Measurements from ENCODE around the gene DHCR24.
"Not testable (repeated sequence)": the region's sequence is repeated elsewhere in the genome, so short reads cannot be mapped to it uniquely, and the experiment has no call there.

Gene DHCR24, protein sequence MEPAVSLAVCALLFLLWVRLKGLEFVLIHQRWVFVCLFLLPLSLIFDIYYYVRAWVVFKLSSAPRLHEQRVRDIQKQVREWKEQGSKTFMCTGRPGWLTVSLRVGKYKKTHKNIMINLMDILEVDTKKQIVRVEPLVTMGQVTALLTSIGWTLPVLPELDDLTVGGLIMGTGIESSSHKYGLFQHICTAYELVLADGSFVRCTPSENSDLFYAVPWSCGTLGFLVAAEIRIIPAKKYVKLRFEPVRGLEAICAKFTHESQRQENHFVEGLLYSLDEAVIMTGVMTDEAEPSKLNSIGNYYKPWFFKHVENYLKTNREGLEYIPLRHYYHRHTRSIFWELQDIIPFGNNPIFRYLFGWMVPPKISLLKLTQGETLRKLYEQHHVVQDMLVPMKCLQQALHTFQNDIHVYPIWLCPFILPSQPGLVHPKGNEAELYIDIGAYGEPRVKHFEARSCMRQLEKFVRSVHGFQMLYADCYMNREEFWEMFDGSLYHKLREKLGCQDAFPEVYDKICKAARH

DNA sequence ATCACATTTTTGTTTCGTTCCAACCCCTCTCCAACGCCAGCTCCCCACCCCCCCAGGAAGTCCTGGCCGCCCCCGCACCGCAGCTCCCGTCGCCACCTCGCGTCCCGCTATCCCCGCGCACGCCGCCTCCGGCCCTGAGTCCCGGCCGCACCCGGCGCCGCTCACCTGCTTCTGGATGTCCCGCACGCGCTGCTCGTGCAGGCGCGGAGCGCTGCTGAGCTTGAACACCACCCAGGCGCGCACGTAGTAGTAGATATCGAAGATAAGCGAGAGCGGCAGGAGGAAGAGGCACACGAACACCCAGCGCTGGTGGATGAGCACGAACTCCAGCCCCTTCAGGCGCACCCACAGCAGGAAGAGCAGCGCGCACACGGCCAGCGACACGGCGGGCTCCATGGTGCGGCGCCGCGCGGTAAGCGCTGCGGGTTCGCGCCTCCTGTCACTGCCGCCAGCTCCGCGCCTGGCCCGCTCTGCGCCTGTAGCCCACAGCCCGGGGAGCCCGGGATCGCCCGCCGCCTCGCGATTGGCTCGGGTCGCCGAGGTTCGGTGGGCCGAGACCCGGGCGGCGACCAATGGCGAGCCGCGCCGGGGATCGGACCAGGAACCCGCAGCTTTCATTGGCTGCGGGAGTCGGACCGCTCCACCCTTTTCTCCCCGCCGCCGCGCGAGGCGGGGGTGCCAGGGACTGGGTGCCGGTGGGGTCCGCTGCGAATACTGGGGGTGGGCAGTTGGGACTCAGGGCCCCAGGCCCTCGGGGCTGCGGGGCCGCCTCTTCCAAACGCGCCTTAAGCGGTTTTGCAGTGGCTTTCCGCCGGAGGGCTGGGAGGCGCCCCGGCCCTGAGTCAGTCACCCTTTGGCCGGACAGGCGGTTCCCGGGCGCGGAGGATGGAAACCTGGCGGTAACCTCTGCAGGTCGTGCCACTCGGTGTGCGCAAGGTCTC lies at the start of gene DHCR24:
Gene DHCR24 (minus strand): TSS at position 472 of the 941 bp plus-strand sequence. CDS start 76 bp downstream, at position 396.
- peak; percentile 76 for DNase-seq

- no peak for DNase-seq
Measured at GRCh38 chr1:54936791-54937190, 49.8 kb upstream of the DHCR24 start.

- no peak for DNase-seq
Measured at GRCh38 chr1:54934869-54935268, 47.9 kb upstream of the DHCR24 start.

GRCh38 chr1:54934081-54934480 lies 47.1 kb upstream of the DHCR24 start:
- DNase-seq: not testable (repeated sequence)

GRCh38 chr1:54931275-54931840 lies 44.4 kb upstream of the DHCR24 start:
- DNase-seq: no peak

DNA sequence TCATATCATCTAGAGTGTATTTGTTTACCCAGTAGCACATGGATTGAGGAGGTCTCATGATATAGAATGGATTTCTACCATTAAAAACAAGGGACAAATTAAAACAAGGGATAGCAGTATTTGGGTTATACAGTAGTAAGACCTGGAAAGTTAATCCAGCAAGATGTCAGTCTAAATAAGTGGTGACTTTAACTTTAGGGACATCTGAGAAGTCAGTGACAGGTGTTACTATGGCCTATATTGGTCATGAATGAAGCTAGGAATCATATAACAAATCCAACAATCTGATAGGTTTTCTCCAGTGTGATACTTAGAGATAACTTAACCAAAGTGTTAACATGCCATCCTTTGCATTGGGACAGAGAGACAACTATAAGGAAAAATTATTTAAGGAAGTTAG lies 42.7 kb upstream of the DHCR24 start:
- DNase-seq: no peak

DNA sequence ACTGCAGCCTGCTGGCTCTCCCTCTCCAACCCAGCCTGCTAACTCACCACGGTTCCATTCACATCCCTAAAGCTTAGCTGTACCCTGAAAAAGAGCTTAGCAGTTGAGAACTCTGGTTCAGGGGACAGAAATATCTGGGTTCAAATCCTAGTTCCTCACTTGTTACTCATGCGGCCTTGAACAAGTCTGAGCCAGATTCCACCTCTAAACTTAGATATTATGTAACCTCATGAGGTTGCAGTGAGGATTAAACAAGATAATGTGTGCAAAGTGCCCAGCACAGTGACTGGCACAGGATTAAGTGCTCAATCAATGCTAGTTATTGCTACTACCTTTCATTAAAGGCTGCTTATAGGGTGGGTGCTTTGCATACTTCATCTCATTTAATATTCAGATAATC lies 41.3 kb upstream of the DHCR24 start:
- no peak for DNase-seq

DNA sequence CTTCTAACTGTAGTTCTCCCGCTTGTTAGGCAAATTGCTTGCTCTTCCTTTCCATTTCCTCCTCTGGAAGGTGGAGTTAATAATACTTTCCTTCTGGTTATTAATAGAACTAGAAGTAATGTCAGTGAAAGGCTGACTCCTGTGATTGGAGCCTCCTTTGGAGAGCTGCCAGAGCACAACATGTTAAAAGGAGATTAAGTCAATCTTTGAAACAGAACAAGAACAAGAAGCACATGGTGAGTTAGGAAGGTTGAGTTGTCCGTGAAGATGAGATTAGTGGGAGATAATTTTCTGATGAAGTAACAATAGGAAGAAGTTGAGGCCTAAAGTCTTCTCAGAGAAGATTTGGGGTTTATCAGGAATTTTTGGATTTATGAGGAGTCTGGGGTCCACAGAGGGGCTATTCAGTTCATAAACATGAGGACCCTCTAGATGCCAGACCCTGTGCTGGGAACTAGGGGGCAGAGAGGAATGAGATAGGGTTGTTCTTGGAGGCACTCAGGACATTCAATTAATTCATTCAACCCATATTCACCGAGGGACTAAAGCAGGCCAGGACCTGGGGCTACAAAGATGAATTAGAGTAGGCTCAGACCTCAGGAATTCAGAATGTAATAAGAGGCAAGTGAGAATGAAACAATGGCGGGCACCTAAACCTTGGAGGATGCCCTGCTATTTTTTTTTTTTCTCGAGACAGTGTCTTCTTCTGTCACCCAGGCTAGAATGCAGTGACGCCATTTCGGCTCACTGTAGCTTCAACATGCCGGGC lies 40.7 kb upstream of the DHCR24 start:
- no peak for DNase-seq

GRCh38 chr1:54926970-54927369 lies 40.0 kb upstream of the DHCR24 start:
- no peak for DNase-seq

GRCh38 chr1:54922921-54923421 lies 36.0 kb upstream of the DHCR24 start:
- no peak for DNase-seq

DNA sequence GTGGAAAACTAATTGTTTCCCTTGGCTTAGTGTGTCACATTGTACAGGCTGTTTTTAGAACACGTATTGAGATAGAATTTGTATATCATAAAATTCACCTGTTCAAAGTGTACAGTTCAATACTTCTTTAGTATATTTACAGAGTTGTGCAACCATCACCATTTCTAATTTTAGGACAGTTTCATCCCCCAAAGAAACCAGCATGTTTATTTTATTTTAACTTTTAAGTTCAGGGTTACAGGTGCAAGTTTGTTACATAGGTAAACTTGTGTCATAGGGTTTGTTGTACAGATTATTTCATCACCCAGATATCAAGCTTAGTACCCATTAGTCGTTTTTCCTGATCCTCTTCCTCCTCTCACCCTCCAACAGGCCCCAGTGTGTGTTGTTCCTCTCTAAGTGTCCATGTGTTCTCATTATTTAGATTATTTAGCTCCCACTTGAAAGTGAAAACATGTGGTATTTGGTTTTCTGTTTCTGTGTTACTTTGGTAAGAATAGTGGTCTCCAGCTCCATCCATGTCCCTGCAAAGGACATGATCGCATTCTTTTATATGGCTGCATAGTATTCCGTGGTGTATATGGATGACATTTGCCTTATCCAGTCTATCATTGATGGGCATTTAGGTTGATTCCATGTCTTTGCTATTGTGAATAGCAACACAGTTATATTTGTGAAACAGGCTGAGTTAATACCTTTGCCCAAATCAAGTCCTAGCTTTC lies 35.2 kb upstream of the DHCR24 start:
- DNase-seq: no peak

DNA sequence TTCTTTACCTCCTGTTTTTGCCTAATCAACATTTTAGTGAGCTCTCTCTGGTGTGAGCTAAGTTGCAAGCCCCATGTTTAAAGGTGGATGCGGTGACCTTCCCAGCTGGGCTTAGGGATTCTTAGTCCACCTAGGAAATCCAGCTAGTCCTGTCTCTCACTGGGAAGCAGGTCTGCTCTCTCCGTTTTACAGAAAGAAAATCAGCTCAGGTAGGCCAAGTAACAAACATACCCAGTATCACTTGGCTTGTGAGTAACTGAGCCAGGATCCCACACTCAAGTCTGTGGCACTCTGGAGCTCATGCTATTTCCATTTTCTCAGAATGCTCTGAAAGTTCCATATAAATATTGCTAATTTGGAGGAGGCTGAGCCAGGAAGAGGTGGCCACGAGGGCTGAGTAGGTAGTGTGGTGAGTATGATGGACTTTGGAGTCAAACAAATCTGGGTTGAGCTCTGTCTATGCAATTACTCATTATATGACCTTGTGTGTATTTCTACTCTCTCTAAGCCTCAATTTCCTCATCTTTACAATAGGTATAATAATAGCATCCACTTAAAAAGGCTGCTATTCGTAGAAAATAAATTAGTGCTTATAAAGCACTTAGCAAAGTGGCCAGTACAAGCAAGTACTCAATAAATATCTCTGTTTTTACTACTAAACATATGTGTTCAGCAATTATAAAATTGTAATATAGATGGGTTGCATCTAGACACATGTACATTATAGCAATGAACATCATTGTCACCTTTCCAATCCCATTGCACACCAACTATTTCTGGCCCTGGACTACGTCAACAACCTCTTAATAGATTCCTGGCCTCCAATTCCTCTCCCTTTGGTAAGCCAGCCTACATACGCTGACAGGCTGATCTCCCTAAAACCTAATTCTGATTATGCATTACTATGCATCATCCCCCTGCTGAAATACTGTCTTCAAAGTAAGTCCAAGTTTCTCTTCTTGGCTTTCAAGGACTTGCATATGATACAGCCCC lies 32.7 kb upstream of the DHCR24 start:
- no peak for DNase-seq

DNA sequence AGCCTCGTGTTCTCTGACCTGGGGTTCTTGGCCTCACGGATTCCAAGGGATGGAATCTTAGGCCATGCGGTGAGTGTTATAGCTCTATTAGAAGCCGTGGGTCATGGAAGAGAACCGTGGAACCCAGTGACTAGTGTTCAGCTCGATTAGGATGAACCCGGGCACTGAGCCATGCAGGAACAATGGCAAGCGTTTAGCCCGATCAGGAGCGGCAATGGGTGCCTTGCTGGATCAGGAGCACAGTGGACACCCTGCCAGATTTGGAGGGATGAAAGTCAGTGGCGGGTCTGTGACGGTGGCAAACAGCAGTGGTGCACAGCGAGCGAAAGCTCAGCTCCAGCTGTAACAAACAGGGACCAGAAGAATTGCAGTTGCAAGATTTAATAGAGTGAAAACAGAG lies 24.1 kb upstream of the DHCR24 start:
- not testable (repeated sequence) for DNase-seq

DNA sequence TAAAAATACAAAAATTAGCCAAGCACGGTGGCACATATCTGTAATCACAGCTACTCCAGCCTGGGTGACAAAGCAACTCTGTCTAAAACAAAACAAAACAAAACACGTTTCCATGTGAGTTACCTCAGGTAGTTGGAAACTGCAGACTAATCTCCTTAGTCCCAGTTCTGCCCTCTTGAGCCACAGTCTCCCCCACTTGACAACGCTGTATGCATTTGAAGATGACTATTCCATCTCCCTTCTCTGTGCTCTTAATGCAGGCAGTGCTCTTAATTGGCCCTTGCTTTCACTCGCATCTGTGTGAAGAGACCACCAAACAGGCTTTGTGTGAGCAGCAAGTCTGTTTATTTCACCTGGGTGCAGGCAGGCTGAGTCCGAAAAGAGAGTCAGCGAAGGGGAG lies 19.6 kb upstream of the DHCR24 start:
- DNase-seq: no peak

GRCh38 chr1:54904476-54905048 lies 17.6 kb upstream of the DHCR24 start:
- no peak for DNase-seq

DNA sequence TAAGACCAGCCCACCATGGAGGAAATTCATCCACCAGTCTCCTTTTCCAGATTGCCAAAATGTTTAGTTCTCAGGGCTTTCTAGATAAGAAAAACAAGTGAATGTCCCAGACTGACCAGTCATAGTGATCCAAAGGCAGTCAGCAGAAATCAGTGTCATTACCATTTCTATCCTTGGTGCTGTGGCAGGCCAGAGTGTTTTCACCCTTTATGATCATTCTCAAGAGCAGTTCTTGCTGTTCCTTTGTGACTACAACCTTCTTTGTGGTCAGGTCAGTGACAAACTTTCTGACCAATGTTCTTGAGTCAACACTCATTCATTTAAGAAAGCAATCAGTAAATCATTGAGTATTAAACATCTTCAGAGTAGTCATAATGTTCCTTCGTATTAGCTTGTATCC lies 7.3 kb upstream of the DHCR24 start:
- no peak for DNase-seq

DNA sequence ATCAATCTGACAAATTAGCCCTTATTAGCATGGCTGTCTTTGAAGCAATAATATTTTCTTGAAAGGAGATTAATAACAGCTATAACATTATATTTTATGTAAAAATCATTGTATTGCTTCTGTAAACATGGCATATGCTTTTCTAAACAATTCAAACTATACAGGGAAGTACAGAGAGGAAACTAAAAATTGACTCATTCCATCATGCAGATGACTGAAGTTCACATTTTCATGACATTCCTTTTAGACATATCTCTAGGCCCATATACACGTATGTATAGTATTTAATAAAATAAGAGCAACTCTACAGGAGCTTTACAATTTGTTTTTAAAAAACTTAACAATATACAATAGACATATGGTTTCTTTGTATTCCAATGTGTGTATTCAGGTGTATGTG lies 5.6 kb upstream of the DHCR24 start:
- DNase-seq: no peak

DNA sequence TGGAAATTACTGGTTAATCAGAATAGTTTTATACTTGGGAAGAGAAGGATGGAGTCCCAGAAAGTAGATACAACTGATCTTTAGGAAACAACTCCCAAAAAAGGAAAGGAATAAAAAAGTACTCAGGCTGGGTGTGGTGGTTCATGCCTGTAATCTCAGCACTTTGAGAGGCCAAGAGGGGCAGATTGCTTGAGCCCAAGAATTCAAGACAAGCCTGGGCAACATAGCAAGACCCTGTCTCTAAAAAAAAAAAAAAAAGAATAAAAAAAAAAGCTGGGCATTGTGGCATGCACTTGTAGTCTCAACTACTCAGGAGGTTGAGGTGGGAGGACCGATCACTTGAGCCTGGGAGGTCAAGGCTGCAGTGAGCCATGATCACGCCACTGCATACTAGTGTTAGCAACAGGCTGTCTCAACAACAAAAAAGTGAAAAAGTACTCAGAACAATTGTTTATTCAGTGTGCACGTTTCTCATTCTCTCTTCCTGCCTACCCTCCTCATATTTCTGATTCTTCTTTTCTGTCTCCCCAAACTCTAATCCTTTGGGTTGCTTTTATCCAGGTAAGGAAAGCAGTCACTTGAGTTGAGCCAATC lies 2.2 kb upstream of the DHCR24 start:
- no peak for DNase-seq

- no peak for DNase-seq
Measured at GRCh38 chr1:54888080-54888733, 1.2 kb upstream of the DHCR24 start.

Data from CD4-positive, alpha-beta T cell treated with Interleukin-6 for 4 hours (primary cell).